Activated CD4-positive, alpha-beta T cell treated with anti-CD3 and anti-CD28 coated beads, Interleukin-2, amount 50 U/mL, for 24 hours (primary cell): ENCODE results near the gene AMTN.
"Not testable (repeated sequence)": the region's sequence is repeated elsewhere in the genome, so short reads cannot be mapped to it uniquely, and the experiment has no call there.

Source experiments
- DNase-seq, 2 donors: peaks; one replicate each; pipeline ENCODE4 v3.0.0-alpha.2; 2020; ENCODE audit warnings: low read depth in 1 of 2, low spot score in 1 of 2

The AMTN gene

GRCh38 chr4:70518269-70518668, at the start of gene AMTN:
Gene AMTN (plus strand): TSS chr4:70518569. CDS start chr4:70518778, 209 bp downstream.
- DNase-seq, result no peak

DNA sequence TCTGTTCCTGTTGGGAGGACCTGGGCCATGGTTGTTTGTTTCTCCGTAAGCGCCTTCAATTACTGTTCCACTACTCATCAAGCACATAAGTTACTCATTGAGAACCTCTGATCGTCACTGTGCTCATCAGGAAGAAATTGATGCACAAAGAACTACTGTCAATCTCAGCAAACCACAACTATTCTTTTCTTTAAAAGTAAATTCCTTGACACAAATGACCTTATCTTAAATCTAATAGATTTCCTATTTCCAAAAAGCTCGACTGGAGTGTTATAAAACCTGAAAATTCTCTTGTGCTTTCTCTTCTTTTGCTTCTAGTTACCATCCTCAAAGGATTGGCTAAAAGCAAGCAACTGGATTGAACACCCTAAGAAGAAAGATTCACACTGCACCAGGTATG, 46.5 kb upstream of the AMTN start, which contains the start of gene MUC7:
TSS of gene MUC7 (plus strand) at position 301 of the 400 bp plus-strand sequence. CDS start 1,825 bp downstream, outside the sequence.
- no peak for DNase-seq

DNA sequence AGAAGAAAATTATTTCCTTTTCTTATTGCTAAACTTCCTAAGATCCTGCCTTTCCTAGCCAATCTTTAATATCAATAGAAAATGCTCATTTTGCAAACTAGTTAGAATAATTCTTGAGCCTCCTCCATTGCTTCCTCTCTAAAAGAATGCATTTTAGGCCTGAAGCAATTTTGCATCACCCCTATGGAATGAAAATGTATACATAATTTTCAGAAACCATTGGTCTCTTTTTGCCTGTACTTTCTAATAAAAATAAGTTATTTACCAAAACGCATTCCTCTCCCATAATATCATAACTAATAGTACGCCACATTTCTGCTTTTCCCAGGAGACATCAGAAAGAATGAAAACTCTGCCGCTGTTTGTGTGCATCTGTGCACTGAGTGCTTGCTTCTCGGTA, 44.7 kb upstream of the AMTN start:
- DNase-seq, result no peak

- DNase-seq, result no peak
Measured at GRCh38 chr4:70488748-70489147, 29.6 kb upstream of the AMTN start.

GRCh38 chr4:70496231-70496630, 22.1 kb upstream of the AMTN start:
- DNase-seq, result no peak

DNA sequence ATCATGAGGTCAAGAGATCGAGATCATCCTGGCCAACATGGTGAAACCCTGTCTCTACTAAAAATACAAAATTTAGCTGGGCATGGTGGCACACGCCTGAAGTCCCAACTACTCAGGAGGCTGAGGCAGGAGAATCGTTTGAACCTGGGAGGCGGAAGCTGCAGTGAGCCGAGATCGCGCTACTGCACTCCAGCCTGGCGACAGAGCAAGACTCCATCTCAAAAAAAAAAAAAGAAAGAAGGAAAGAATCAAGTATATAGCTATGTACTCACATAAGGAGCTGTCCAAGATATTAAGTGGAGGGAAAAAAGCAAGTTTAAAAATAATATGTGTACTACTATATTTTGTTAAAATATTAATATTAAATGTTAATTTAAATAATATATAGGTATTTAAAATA, 16.5 kb upstream of the AMTN start:
- not testable (repeated sequence) for DNase-seq

DNA sequence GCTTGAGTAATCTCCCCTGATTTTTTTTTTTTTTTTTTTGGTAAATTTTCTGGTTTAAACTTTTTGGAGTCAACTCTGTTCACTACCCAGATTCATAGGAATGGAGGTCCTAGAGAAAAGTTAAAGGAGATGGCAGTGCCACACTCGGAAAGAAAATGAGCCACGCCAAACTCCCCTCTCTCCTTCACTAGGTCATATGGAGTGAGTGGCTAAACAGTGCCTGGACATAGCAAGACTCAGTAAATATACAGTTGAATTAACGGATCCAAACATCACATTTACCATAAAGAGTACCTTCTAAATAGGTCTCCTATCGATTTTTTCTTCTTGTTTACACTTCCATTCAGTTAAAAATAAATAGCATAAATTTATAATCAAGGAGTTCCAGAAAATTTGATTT, 13.6 kb upstream of the AMTN start:
- DNase-seq, result no peak

GRCh38 chr4:70505151-70505748, 13.1 kb upstream of the AMTN start:
- peak; percentile 8 to 22 for DNase-seq

GRCh38 chr4:70508801-70509200, 9.6 kb upstream of the AMTN start:
- no peak for DNase-seq

GRCh38 chr4:70511365-70511764, 7.0 kb upstream of the AMTN start:
- DNase-seq, result no peak

DNA sequence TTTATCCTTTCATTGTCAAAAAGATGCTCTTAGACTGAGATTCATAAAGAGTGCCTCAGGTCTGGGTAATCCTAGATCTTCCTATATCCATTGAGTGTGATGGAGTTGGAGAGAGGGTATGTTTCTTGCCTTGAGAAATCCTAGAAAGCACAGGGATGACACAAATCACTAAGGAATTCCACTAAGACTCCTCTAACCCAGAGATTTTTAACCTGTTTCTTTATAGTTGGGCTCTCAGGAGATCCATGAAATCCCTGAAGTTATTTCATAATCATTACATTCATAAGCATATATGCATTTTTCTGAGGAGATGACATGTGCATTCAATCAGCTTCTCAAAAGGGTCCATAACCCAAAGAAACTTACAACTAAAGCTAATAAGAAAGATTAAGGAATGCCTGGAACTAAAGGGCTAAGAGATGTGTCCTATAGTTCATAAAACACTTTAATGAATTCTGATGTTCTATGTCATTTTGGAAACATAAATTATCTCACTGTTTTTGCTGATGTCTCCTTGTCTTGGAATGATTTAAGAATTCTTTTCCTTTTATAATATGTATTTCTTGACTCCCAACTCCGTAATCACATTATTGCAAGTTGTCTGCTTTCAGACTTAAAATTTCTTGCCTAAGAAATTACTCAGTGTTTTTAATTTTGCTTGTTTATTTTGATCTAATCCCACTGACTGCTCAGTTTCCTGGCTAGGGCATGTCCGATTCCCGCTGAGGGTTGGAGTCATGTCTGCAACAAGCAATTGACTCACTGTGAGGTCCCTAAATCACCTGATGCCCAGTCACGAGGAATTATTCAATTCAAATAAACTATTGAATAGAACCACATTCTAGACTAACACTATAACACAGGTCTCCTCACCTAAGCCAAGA, 2.8 kb upstream of the AMTN start:
- no peak for DNase-seq

- no peak for DNase-seq
Measured at GRCh38 chr4:70518716-70519115, 347 bp downstream of the AMTN start.

GRCh38 chr4:70522626-70523025, 4.3 kb downstream of the AMTN start:
- no peak for DNase-seq

DNA sequence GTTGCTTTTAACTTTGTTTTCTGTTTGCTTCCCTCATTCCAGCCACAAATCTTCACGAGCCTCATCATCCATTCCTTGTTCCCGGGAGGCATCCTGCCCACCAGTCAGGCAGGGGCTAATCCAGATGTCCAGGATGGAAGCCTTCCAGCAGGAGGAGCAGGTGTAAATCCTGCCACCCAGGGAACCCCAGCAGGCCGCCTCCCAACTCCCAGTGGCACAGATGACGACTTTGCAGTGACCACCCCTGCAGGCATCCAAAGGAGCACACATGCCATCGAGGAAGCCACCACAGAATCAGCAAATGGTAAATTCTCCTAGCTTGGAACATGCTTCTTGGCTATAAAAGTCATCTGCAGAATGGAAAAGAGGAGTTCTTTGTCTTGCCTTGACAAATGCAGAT, 12.6 kb downstream of the AMTN start:
- no peak for DNase-seq

DNA sequence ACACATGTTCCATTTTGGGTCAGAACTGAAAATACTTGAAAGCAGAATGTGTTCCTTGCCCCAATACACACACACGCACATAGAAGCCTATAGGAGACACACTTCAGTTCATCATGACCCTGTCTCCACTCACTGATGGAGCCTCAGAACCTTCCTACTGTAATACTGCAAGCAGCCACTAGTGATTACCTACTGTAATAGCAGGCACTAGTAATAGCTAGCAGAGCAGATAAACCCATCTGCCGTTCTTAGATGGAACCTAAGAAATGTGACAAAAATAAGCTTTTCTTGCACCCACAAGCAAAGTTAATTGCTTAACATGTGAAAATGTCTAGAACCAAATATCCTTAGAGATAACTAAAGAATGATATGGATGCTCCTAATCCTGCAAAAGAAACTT, 13.6 kb downstream of the AMTN start:
- DNase-seq, result no peak

DNA sequence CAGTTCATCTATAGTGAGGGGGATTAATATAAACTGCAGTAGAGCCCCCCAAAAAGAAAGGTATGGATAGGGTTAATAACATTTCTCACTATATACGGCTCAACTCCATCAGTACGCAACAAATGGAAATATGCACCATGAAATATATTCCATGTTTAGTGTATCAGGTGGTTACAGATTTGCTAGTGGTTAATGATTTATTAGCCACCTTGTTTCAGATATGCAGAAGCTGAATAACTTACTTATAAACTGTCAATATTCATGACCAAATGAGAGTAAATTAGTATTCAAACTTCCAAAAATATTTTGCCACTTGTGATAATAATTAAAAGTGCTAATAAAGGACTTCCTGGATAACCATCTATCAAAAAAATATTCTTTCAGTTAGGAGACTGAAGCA, 14.8 kb downstream of the AMTN start:
- DNase-seq, result no peak

DNA sequence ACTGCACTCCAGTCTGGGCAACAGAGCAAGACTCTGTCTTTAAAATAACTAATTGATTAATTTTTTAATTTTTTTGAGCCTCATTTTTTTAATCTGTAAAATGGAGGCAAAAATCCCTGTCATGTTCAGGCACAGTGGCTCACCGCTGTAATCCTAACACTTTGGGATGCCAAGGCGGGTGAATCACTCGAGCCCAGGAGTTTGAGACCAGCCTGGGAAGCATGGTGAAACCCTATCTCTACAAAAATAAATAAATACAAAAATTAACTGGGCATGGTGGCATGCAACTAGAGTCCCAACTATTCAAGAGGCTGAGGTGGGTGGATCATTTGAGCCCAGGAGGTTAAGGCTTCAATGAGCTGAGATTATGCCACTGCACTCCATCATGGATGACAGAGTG, 15.4 kb downstream of the AMTN start:
- DNase-seq, result no peak

GRCh38 chr4:70534886-70535285, 16.5 kb downstream of the AMTN start:
- DNase-seq, result not testable (repeated sequence)

- DNase-seq, result no peak
Measured at GRCh38 chr4:70538869-70539268, 20.5 kb downstream of the AMTN start.

GRCh38 chr4:70544279-70544868, 26.0 kb downstream of the AMTN start:
- DNase-seq, result no peak

- no peak for DNase-seq
Measured at GRCh38 chr4:70556856-70557255, 38.5 kb downstream of the AMTN start.

GRCh38 chr4:70559211-70559830, 41.0 kb downstream of the AMTN start:
- peak in 1 of 2 donors; percentile 13 for DNase-seq
